HepG2 (cell line): ENCODE measurements around the gene KIAA1191. TPM values are rescaled to one million over a fixed set of nuclear protein-coding genes. Genes with fewer than 3 reads are reported as not detected.

Experiments
- HES4 ChIP-seq: sonication (generic); formaldehyde crosslinking; IDR thresholded peaks from 2 replicates; pipeline ENCODE4 v1.9.0; 2021; ENCODE audit warnings: mild to moderate bottlenecking, missing genetic modification reagents, borderline replicate concordance
- KLF11 ChIP-seq: IDR thresholded peaks from 2 replicates; pipeline ENCODE4 v1.6.1; 2016; ENCODE audit warnings: missing compliant biosample characterization
- MXI1 ChIP-seq: IDR thresholded peaks from 3 replicates; pipeline ENCODE4 v1.6.1; 2012; ENCODE audit warnings: low read depth, low read length, inconsistent platforms, borderline replicate concordance
- NFKB2 ChIP-seq: sonication (generic); formaldehyde crosslinking; IDR thresholded peaks from 2 replicates; pipeline ENCODE4 v1.4.0; 2020; ENCODE audit warnings: missing genetic modification reagents, borderline replicate concordance
- PAWR ChIP-seq: sonication (generic); formaldehyde crosslinking; IDR thresholded peaks from 2 replicates; pipeline ENCODE4 v1.4.0; 2020; ENCODE audit warnings: missing genetic modification reagents, mild to moderate bottlenecking, borderline replicate concordance
- PHF20 ChIP-seq: sonication (generic); formaldehyde crosslinking; IDR thresholded peaks from 2 replicates; pipeline ENCODE4 v1.5.0; 2020; ENCODE audit warnings: mild to moderate bottlenecking, missing genetic modification reagents
- RARG ChIP-seq: sonication (generic); formaldehyde crosslinking; IDR thresholded peaks from 2 replicates; pipeline ENCODE4 v1.4.0; 2020; ENCODE audit warnings: low read depth, mild to moderate bottlenecking, missing genetic modification reagents
- RFX3 ChIP-seq: IDR thresholded peaks from 2 replicates; pipeline ENCODE4 v1.6.1; 2016; ENCODE audit warnings: missing biosample characterization, missing genetic modification reagents
- ZKSCAN5 ChIP-seq: sonication (generic); formaldehyde crosslinking; IDR thresholded peaks from 2 replicates; pipeline ENCODE4 v1.5.1; 2020; ENCODE audit warnings: mild to moderate bottlenecking, missing genetic modification reagents
- ZNF782 ChIP-seq: sonication (generic); formaldehyde crosslinking; IDR thresholded peaks from 2 replicates; pipeline ENCODE4 v1.4.0; 2020; ENCODE audit warnings: missing genetic modification reagents, mild to moderate bottlenecking, borderline replicate concordance
- polyA plus RNA-seq, 8 experiments: library from polyadenylated mRNA; depleted of rRNA in 3 of 8; stranded (reverse) in 7 of 8; unstranded in 1 of 8; fragments of >200 nt; fragmentation: Illumina TruSeq in 4 of 8; extraction: Trizol in 4 of 8; gene quantifications; 2 replicates each; pipeline versions ENCODE4 v1.2.1 to v1.2.3, GENCODE V29; 2011 to 2016; ENCODE audit warnings: low read depth in 4 of 8, missing spikeins in 1 of 8, mixed read lengths in 1 of 8; ENCODE audit not compliant: insufficient read depth in 1 of 8
- total RNA-seq, 5 experiments: library from RNA; depleted of rRNA; stranded (reverse); fragments of >200 nt; fragmentation: Illumina TruSeq; extraction: Trizol; gene quantifications; 2 replicates each; pipeline ENCODE4 v1.2.3, GENCODE V29; 2016; ENCODE audit warnings: low read depth in 1 of 5
- TF ChIP-seq, protein P1 (sequence below): sonication (generic); formaldehyde crosslinking; IDR thresholded peaks from 2 replicates; pipeline ENCODE4 v1.5.1; 2020; ENCODE audit warnings: missing genetic modification reagents, mild to moderate bottlenecking, borderline replicate concordance
- TF ChIP-seq, protein P2 (sequence below): sonication (generic); formaldehyde crosslinking; IDR thresholded peaks from 2 replicates; pipeline ENCODE4 v1.4.0; 2020; ENCODE audit warnings: missing genetic modification reagents, low read depth, mild to moderate bottlenecking, borderline replicate concordance
- TF ChIP-seq, protein P3 (sequence below): sonication (generic); formaldehyde crosslinking; IDR thresholded peaks from 2 replicates; pipeline ENCODE4 v1.8.0; 2022; ENCODE audit warnings: mild to moderate bottlenecking, missing genetic modification reagents, moderate library complexity
- TF ChIP-seq, protein P4 (sequence below): sonication (generic); formaldehyde crosslinking; IDR thresholded peaks from 2 replicates; pipeline ENCODE4 v1.5.1; 2020; ENCODE audit warnings: missing genetic modification reagents, mild to moderate bottlenecking, borderline replicate concordance
- TF ChIP-seq, protein P5 (sequence below): sonication (generic); formaldehyde crosslinking; IDR thresholded peaks from 2 replicates; pipeline ENCODE4 v1.9.0; 2021; ENCODE audit warnings: missing genetic modification reagents, borderline replicate concordance
- TF ChIP-seq, protein P6 (sequence below): sonication (generic); formaldehyde crosslinking; IDR thresholded peaks from 2 replicates; pipeline ENCODE4 v1.5.1; 2020; ENCODE audit warnings: mild to moderate bottlenecking, missing genetic modification reagents, moderate library complexity

Gene KIAA1191
- total and polyA plus RNA-seq, 2 of the 13 experiments (the other 11 are each of a cell fraction or from before 2014, with no cell fraction given) = 63.6 to 103 TPM

DNA sequence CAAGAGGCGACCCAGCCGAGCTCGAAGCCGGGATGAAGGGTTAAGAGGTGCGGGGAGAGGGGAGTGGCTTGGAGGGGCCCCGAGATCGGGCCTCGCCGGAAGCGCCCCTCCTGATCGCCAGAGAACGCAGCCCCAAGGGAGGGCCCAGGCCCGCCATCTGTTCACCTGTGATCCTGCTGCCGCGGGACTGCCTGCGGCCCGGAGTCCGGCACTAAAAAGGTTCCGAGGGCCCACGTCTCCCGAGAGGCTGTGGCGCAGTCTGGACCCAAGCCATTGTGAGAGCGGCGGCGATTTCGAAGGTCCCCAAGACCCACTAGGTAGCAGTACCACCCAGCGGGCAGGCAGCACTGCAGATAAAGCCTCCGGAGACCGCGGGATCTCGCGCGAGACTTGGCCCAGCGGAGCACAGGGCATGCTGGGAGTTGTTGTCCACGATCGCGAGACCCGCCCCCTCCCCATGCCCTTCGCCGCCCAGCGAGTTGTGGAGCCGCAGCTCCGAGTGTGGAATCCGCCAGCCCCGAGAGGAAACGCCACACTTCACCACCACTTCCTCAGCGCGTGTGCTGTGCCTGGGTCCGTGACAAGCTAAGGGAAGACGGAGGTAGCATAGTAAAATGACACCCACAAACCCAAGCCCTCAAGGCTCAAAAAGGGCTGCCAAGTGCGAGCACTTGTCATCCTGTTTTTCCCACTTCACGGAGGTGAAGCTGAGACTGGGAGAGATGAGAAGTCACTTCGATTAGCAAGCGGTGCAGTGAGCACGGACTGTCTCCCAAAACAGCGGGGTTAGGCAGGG is at the start of gene KIAA1191 (continued):
- TF ChIP-seq, protein P1, sequence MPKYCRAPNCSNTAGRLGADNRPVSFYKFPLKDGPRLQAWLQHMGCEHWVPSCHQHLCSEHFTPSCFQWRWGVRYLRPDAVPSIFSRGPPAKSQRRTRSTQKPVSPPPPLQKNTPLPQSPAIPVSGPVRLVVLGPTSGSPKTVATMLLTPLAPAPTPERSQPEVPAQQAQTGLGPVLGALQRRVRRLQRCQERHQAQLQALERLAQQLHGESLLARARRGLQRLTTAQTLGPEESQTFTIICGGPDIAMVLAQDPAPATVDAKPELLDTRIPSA (CRISPR knock-in tag) = no peak
- TF ChIP-seq RARG (CRISPR knock-in tag) = no peak; the same call in 1 of the 2 replicates
- TF ChIP-seq, protein P2, sequence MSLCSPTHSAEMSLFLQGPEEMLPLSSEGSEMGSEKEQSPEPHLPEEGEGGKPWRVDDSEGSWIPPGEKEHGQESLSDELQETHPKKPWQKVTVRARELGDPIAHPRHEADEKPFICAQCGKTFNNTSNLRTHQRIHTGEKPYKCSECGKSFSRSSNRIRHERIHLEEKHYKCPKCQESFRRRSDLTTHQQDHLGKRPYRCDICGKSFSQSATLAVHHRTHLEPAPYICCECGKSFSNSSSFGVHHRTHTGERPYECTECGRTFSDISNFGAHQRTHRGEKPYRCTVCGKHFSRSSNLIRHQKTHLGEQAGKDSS (CRISPR knock-in tag) = 0 out of 2 replicates have a peak, but pooled peaks have one; percentile 57
- peak; percentile 76 for TF ChIP-seq PHF20 (CRISPR knock-in tag)
- peak; percentile 60; the same call in 1 of the 2 replicates for TF ChIP-seq ZKSCAN5
- peak; percentile 63; the same call in 1 of the 2 replicates for TF ChIP-seq HES4 (CRISPR knock-in tag)
- TF ChIP-seq, protein P3, sequence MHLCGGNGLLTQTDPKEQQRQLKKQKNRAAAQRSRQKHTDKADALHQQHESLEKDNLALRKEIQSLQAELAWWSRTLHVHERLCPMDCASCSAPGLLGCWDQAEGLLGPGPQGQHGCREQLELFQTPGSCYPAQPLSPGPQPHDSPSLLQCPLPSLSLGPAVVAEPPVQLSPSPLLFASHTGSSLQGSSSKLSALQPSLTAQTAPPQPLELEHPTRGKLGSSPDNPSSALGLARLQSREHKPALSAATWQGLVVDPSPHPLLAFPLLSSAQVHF (CRISPR knock-in tag) = no peak
- TF ChIP-seq, protein P4, sequence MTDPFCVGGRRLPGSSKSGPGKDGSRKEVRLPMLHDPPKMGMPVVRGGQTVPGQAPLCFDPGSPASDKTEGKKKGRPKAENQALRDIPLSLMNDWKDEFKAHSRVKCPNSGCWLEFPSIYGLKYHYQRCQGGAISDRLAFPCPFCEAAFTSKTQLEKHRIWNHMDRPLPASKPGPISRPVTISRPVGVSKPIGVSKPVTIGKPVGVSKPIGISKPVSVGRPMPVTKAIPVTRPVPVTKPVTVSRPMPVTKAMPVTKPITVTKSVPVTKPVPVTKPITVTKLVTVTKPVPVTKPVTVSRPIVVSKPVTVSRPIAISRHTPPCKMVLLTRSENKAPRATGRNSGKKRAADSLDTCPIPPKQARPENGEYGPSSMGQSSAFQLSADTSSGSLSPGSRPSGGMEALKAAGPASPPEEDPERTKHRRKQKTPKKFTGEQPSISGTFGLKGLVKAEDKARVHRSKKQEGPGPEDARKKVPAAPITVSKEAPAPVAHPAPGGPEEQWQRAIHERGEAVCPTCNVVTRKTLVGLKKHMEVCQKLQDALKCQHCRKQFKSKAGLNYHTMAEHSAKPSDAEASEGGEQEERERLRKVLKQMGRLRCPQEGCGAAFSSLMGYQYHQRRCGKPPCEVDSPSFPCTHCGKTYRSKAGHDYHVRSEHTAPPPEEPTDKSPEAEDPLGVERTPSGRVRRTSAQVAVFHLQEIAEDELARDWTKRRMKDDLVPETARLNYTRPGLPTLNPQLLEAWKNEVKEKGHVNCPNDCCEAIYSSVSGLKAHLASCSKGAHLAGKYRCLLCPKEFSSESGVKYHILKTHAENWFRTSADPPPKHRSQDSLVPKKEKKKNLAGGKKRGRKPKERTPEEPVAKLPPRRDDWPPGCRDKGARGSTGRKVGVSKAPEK (CRISPR knock-in tag) = peak; percentile 69; the same call in 1 of the 2 replicates
- no peak for TF ChIP-seq ZNF782
- TF ChIP-seq, protein P5, sequence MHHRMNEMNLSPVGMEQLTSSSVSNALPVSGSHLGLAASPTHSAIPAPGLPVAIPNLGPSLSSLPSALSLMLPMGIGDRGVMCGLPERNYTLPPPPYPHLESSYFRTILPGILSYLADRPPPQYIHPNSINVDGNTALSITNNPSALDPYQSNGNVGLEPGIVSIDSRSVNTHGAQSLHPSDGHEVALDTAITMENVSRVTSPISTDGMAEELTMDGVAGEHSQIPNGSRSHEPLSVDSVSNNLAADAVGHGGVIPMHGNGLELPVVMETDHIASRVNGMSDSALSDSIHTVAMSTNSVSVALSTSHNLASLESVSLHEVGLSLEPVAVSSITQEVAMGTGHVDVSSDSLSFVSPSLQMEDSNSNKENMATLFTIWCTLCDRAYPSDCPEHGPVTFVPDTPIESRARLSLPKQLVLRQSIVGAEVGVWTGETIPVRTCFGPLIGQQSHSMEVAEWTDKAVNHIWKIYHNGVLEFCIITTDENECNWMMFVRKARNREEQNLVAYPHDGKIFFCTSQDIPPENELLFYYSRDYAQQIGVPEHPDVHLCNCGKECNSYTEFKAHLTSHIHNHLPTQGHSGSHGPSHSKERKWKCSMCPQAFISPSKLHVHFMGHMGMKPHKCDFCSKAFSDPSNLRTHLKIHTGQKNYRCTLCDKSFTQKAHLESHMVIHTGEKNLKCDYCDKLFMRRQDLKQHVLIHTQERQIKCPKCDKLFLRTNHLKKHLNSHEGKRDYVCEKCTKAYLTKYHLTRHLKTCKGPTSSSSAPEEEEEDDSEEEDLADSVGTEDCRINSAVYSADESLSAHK = 0 out of 2 replicates have a peak, but pooled peaks have one; percentile 31
- peak; percentile 94 for TF ChIP-seq MXI1
- no peak for TF ChIP-seq NFKB2 (CRISPR knock-in tag)
- no peak for TF ChIP-seq PAWR
- TF ChIP-seq, protein P6, sequence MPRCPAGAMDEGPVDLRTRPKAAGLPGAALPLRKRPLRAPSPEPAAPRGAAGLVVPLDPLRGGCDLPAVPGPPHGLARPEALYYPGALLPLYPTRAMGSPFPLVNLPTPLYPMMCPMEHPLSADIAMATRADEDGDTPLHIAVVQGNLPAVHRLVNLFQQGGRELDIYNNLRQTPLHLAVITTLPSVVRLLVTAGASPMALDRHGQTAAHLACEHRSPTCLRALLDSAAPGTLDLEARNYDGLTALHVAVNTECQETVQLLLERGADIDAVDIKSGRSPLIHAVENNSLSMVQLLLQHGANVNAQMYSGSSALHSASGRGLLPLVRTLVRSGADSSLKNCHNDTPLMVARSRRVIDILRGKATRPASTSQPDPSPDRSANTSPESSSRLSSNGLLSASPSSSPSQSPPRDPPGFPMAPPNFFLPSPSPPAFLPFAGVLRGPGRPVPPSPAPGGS (CRISPR knock-in tag) = peak; percentile 92
- TF ChIP-seq RFX3 (CRISPR knock-in tag) = no peak
- TF ChIP-seq KLF11 (CRISPR knock-in tag) = no peak; the same call in 1 of the 2 replicates
